Testis (tissue), 2 donors: ENCODE measurements around the gene CYP2J2.

Experiments used
- POLR2A ChIP-seq: fragments of 450-650 bp; IDR thresholded peaks from one replicate; pipeline ENCODE4 v1.6.1; 2017; ENCODE audit warnings: antibody characterized with exemption, mild to moderate bottlenecking, moderate library complexity
- TF ChIP-seq, protein P1 (sequence below), 3 experiments: fragments of 450-650 bp in 2 of 3; fragments of 200-600 bp in 1 of 3; sonication (generic) in 1 of 3; IDR thresholded peaks; one replicate each; pipeline ENCODE4 v1.5.1; 2016 to 2019; ENCODE audit warnings: antibody characterized with exemption in 3 of 3, mild to moderate bottlenecking in 2 of 3, moderate library complexity in 1 of 3

DNA sequence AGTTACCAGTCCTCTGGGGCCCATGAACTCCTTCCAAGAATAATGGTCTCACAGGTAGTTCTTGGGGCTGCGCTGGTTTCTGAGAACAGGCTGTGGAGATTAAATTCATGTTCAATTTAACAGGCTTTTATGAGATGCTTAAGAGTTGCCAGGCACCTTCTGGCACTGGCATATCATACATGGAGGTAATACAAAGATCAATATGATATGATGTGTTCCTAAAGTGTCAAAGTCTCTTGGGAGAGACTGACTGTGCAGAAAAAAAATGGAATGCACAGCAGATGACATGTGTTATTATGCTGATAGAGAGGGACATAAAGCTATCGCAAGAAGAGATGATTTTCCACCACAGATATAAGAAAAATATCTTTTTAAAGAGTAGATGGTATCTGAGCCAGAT lies 6.8 kb downstream of the CYP2J2 start:
- TF ChIP-seq, protein P1, sequence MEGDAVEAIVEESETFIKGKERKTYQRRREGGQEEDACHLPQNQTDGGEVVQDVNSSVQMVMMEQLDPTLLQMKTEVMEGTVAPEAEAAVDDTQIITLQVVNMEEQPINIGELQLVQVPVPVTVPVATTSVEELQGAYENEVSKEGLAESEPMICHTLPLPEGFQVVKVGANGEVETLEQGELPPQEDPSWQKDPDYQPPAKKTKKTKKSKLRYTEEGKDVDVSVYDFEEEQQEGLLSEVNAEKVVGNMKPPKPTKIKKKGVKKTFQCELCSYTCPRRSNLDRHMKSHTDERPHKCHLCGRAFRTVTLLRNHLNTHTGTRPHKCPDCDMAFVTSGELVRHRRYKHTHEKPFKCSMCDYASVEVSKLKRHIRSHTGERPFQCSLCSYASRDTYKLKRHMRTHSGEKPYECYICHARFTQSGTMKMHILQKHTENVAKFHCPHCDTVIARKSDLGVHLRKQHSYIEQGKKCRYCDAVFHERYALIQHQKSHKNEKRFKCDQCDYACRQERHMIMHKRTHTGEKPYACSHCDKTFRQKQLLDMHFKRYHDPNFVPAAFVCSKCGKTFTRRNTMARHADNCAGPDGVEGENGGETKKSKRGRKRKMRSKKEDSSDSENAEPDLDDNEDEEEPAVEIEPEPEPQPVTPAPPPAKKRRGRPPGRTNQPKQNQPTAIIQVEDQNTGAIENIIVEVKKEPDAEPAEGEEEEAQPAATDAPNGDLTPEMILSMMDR (IDR thresholded peaks at IDR 0.05) = no peak
- TF ChIP-seq POLR2A = no peak
